ENCODE measurements around the gene ARHGAP42. TPM values are rescaled to one million over a fixed set of nuclear protein-coding genes. Genes with fewer than 3 reads are reported as not detected.
A peak's percentile ranks its signal among the peaks of the same experiment; 100 is the strongest.

Gene ARHGAP42
- total and polyA plus RNA-seq, 2 of the 13 experiments (the other 11 are each of a cell fraction or from before 2014, with no cell fraction given): 2.5 to 4.3 TPM

DNA sequence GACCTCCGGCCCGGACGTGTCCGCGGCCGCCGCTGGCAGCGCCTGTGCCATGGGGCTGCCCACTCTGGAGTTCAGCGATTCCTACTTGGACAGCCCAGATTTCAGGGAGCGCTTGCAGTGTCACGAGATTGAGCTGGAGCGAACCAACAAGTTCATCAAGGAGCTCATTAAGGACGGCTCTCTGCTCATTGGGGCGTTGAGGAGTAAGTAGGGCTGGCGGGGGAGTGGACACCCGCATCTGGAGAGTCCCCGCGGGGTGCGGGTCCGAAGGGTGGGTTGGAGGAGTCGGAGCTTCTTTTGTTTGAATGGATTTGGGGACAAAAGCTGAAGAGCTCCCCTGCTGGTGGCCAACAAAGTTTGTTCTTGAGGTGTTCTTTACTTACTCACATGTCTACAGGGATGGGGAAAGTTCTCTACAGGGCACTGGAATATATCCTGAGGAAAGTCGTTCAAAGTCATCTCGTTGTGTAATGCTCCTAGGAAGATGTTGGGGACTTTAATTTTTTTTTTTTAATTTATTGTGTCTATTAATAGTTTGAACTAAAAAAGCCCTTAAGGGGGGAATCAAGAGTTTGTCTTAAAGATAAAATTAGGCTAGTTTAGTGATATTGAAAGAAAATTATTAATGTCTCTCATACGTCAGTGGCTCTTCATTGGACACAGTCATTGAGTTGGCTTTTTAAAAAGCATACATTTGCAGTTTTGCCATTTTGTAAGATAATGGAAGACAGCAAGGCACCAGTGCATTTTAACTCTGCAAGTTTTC is 725 bp downstream of the ARHGAP42 start (continued):
- TF ChIP-seq, protein P1, sequence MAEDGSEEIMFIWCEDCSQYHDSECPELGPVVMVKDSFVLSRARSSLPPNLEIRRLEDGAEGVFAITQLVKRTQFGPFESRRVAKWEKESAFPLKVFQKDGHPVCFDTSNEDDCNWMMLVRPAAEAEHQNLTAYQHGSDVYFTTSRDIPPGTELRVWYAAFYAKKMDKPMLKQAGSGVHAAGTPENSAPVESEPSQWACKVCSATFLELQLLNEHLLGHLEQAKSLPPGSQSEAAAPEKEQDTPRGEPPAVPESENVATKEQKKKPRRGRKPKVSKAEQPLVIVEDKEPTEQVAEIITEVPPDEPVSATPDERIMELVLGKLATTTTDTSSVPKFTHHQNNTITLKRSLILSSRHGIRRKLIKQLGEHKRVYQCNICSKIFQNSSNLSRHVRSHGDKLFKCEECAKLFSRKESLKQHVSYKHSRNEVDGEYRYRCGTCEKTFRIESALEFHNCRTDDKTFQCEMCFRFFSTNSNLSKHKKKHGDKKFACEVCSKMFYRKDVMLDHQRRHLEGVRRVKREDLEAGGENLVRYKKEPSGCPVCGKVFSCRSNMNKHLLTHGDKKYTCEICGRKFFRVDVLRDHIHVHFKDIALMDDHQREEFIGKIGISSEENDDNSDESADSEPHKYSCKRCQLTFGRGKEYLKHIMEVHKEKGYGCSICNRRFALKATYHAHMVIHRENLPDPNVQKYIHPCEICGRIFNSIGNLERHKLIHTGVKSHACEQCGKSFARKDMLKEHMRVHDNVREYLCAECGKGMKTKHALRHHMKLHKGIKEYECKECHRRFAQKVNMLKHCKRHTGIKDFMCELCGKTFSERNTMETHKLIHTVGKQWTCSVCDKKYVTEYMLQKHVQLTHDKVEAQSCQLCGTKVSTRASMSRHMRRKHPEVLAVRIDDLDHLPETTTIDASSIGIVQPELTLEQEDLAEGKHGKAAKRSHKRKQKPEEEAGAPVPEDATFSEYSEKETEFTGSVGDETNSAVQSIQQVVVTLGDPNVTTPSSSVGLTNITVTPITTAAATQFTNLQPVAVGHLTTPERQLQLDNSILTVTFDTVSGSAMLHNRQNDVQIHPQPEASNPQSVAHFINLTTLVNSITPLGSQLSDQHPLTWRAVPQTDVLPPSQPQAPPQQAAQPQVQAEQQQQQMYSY (CRISPR knock-in tag; IDR thresholded peaks at IDR 0.05): no peak
- TF ChIP-seq RNF2 (conservative IDR thresholded peaks at IDR 0.05; ENCODE audit: low read depth): 0 out of 2 replicates have a peak, but pooled peaks have one; percentile 11
- no peak for TF ChIP-seq ZFP62 (CRISPR knock-in tag; IDR thresholded peaks at IDR 0.05)
- TF ChIP-seq, protein P2, sequence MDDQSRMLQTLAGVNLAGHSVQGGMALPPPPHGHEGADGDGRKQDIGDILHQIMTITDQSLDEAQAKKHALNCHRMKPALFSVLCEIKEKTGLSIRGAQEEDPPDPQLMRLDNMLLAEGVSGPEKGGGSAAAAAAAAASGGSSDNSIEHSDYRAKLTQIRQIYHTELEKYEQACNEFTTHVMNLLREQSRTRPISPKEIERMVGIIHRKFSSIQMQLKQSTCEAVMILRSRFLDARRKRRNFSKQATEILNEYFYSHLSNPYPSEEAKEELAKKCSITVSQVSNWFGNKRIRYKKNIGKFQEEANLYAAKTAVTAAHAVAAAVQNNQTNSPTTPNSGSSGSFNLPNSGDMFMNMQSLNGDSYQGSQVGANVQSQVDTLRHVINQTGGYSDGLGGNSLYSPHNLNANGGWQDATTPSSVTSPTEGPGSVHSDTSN (CRISPR knock-in tag; IDR thresholded peaks at IDR 0.05; ENCODE audit: borderline replicate concordance): no peak
- TF ChIP-seq, protein P3, sequence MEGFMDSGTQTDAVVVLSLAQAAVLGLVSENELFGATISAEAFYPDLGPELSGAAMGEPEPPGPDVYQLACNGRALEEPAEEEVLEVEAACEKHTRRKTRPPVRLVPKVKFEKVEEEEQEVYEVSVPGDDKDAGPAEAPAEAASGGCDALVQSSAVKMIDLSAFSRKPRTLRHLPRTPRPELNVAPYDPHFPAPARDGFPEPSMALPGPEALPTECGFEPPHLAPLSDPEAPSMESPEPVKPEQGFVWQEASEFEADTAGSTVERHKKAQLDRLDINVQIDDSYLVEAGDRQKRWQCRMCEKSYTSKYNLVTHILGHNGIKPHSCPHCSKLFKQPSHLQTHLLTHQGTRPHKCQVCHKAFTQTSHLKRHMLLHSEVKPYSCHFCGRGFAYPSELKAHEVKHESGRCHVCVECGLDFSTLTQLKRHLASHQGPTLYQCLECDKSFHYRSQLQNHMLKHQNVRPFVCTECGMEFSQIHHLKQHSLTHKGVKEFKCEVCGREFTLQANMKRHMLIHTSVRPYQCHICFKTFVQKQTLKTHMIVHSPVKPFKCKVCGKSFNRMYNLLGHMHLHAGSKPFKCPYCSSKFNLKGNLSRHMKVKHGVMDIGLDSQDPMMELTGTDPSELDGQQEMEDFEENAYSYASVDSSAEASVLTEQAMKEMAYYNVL (CRISPR knock-in tag; IDR thresholded peaks at IDR 0.05; ENCODE audit: borderline replicate concordance): no peak
- TF ChIP-seq AHR (CRISPR knock-in tag; IDR thresholded peaks at IDR 0.05): no peak
- 0 out of 2 replicates have a peak, but pooled peaks have one; percentile 11 for TF ChIP-seq YEATS4 (CRISPR knock-in tag; IDR thresholded peaks at IDR 0.05; ENCODE audit: borderline replicate concordance)
- no peak for TF ChIP-seq KMT2A (CRISPR knock-in tag; IDR thresholded peaks at IDR 0.05)
- TF ChIP-seq, protein P4, sequence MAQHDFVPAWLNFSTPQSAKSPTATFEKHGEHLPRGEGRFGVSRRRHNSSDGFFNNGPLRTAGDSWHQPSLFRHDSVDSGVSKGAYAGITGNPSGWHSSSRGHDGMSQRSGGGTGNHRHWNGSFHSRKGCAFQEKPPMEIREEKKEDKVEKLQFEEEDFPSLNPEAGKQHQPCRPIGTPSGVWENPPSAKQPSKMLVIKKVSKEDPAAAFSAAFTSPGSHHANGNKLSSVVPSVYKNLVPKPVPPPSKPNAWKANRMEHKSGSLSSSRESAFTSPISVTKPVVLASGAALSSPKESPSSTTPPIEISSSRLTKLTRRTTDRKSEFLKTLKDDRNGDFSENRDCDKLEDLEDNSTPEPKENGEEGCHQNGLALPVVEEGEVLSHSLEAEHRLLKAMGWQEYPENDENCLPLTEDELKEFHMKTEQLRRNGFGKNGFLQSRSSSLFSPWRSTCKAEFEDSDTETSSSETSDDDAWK (CRISPR knock-in tag; IDR thresholded peaks at IDR 0.05): no peak
- TF ChIP-seq ZNF382 (CRISPR knock-in tag; IDR thresholded peaks at IDR 0.05; ENCODE audit: borderline replicate concordance): no peak
- no peak for TF ChIP-seq MLLT10 (CRISPR knock-in tag; IDR thresholded peaks at IDR 0.05)
- no peak for TF ChIP-seq RFXANK (CRISPR knock-in tag; IDR thresholded peaks at IDR 0.05)
- no peak for TF ChIP-seq SIN3B (IDR thresholded peaks at IDR 0.05; ENCODE audit: low read length)
- no peak for TF ChIP-seq ZSCAN30 (CRISPR knock-in tag; IDR thresholded peaks at IDR 0.05)
- no peak for TF ChIP-seq ZNF224 (CRISPR knock-in tag; IDR thresholded peaks at IDR 0.05)
- no peak for TF ChIP-seq ZNF121 (CRISPR knock-in tag; IDR thresholded peaks at IDR 0.05)
- TF ChIP-seq ZNF746 (CRISPR knock-in tag; IDR thresholded peaks at IDR 0.05): no peak

Data from HepG2 (cell line).